Astrocyte (in vitro differentiated cells and primary cell): ENCODE results near the gene EVL. TPM values are rescaled to one million over a fixed set of nuclear protein-coding genes. Genes with fewer than 3 reads are reported as not detected.
A peak's percentile ranks its signal among the peaks of the same experiment; 100 is the strongest.
"Not testable (repeated sequence)": the region's sequence is repeated elsewhere in the genome, so short reads cannot be mapped to it uniquely, and the experiment has no call there.

Source experiments
- DNase-seq: peaks from one replicate; pipeline ENCODE4 v3.0.0-alpha.2; 2010; ENCODE audit warnings: low read depth
- FAIRE-seq: peaks from 2 replicates; lab custom pipeline; 2011; peaks lifted over from hg19 to GRCh38; lab: Jason Lieb, UNC
- H2AFZ ChIP-seq: 2 replicates; pipeline ENCODE4 v1.6.0; 2012; ENCODE audit warnings: low read depth, low read length, inconsistent platforms
- H3K27ac ChIP-seq: 2 replicates; pipeline ENCODE4 v1.5.1; 2011; ENCODE audit warnings: low read depth, low read length, inconsistent platforms
- H3K27me3 ChIP-seq: 2 replicates; pipeline ENCODE4 v1.6.0; 2011; ENCODE audit warnings: low read length, inconsistent platforms; ENCODE audit not compliant: insufficient read depth
- H3K36me3 ChIP-seq: 2 replicates; pipeline ENCODE4 v1.5.1; 2011; ENCODE audit warnings: low read length, inconsistent platforms; ENCODE audit not compliant: insufficient read depth
- H3K4me1 ChIP-seq: 2 replicates; pipeline ENCODE4 v1.5.1; 2011; ENCODE audit warnings: low read length, inconsistent platforms; ENCODE audit not compliant: insufficient read depth
- H3K4me2 ChIP-seq: 2 replicates; pipeline ENCODE4 v1.6.0; 2012; ENCODE audit warnings: low read length, inconsistent platforms
- H3K4me3 ChIP-seq: 2 replicates; pipeline ENCODE4 v1.5.1; 2011; ENCODE audit warnings: low read depth, mild to moderate bottlenecking, low read length, inconsistent platforms; ENCODE audit not compliant: insufficient read depth
- H3K79me2 ChIP-seq: 2 replicates; pipeline ENCODE4 v1.6.0; 2012; ENCODE audit warnings: mild to moderate bottlenecking, low read length, inconsistent platforms; ENCODE audit not compliant: insufficient read depth
- H3K9ac ChIP-seq: 2 replicates; pipeline ENCODE4 v1.6.0; 2012; ENCODE audit warnings: mild to moderate bottlenecking, low read length, inconsistent platforms
- H3K9me3 ChIP-seq: 2 replicates; pipeline ENCODE4 v1.5.1; 2012; ENCODE audit warnings: low read depth, mild to moderate bottlenecking, low read length, inconsistent platforms; ENCODE audit not compliant: insufficient read depth
- H4K20me1 ChIP-seq: 2 replicates; pipeline ENCODE4 v1.6.0; 2012; ENCODE audit warnings: low read length, inconsistent platforms; ENCODE audit not compliant: insufficient read depth
- H3K27ac Mint-ChIP-seq: one replicate; pipeline ENCODE4 v1.8.0; 2021; ENCODE audit warnings: mild to moderate bottlenecking, mixed read lengths; ENCODE audit not compliant: unreplicated experiment
- H3K27me3 Mint-ChIP-seq: one replicate; pipeline ENCODE4 v1.8.0; 2021; ENCODE audit warnings: low read depth, mixed read lengths; ENCODE audit not compliant: unreplicated experiment
- H3K36me3 Mint-ChIP-seq: one replicate; pipeline ENCODE4 v1.8.0; 2021; ENCODE audit warnings: low read depth, mixed read lengths; ENCODE audit not compliant: unreplicated experiment
- H3K4me1 Mint-ChIP-seq: one replicate; pipeline ENCODE4 v1.8.0; 2021; ENCODE audit warnings: low read depth, mixed read lengths; ENCODE audit not compliant: unreplicated experiment
- H3K4me3 Mint-ChIP-seq: one replicate; pipeline ENCODE4 v1.8.0; 2021; ENCODE audit warnings: mild to moderate bottlenecking, moderate library complexity, mixed read lengths; ENCODE audit not compliant: unreplicated experiment
- H3K9me3 Mint-ChIP-seq: one replicate; pipeline ENCODE4 v1.8.0; 2021; ENCODE audit warnings: mild to moderate bottlenecking, mixed read lengths; ENCODE audit not compliant: unreplicated experiment
- CTCF ChIP-seq: IDR thresholded peaks from 2 replicates; pipeline ENCODE4 v1.5.1; 2011; ENCODE audit warnings: low read depth, mild to moderate bottlenecking, inconsistent platforms, low read length, moderate library complexity; ENCODE audit not compliant: insufficient read depth
- EZH2 ChIP-seq: IDR thresholded peaks from 2 replicates; pipeline ENCODE4 v1.6.1; 2012; ENCODE audit warnings: mild to moderate bottlenecking, low read length, inconsistent platforms; ENCODE audit not compliant: insufficient read depth
- total RNA-seq: library from RNA; stranded (reverse); gene quantifications from 2 replicates; pipeline ENCODE4 v1.2.1, GENCODE V29; 2021

The EVL gene
- total RNA-seq, 1 donor from 2014 or later, result 48.9 TPM

- Histone ChIP-seq H3K79me2 (peaks cover 50% of the 10 kb centered on the region), H3K36me3 (no peaks in the 10 kb centered on the region), H3K4me2 (no peak overlapping the region), H3K4me1 (peaks cover 45% of the 10 kb centered on the region), H3K27ac (peak overlapping the region; percentile 94), H3K9me3 (no peaks in the 10 kb centered on the region), H4K20me1 (peaks cover 28% of the 10 kb centered on the region), H3K27me3 (no peaks in the 10 kb centered on the region), H3K4me3 (no peak overlapping the region), H2AFZ (no peak overlapping the region), H3K9ac (peak overlapping the region; percentile 6)
- no peak for TF ChIP-seq EZH2
- no peak for TF ChIP-seq CTCF
- no peak for FAIRE-seq
- DNase-seq, result peak; percentile 63
- Mint-ChIP-seq H3K27me3 (no peaks in the 10 kb centered on the region), H3K27ac (no peak overlapping the region), H3K4me3 (no peak overlapping the region), H3K4me1 (peaks cover 50% of the 10 kb centered on the region), H3K9me3 (no peaks in the 10 kb centered on the region), H3K36me3 (no peaks in the 10 kb centered on the region)
These were observed 37.3 kb upstream of the EVL start for GRCh38 chr14:100027771-100028490.

GRCh38 chr14:100028990-100029677, 36.1 kb upstream of the EVL start:
- peak overlapping the region; percentile 50 for H3K27ac Mint-ChIP-seq

GRCh38 chr14:100030006-100030405, 35.2 kb upstream of the EVL start:
- peak overlapping the region; percentile 94 for H3K27ac ChIP-seq
- H3K9ac ChIP-seq, result peak overlapping the region; percentile 64
- peaks cover 46% of the 10 kb centered on the region for H3K4me1 ChIP-seq
- not testable (repeated sequence) for H3K27me3 Mint-ChIP-seq, H3K9me3 ChIP-seq, H3K4me3 ChIP-seq, H3K36me3 ChIP-seq, H3K9me3 Mint-ChIP-seq, H3K36me3 Mint-ChIP-seq, H3K27me3 ChIP-seq, H3K4me3 Mint-ChIP-seq, DNase-seq, FAIRE-seq, H2AFZ ChIP-seq
- peak overlapping the region; percentile 92 for H3K4me2 ChIP-seq
- peak overlapping the region; percentile 99 for H3K27ac Mint-ChIP-seq
- peaks cover 49% of the 10 kb centered on the region for H3K79me2 ChIP-seq
- peaks cover 18% of the 10 kb centered on the region for H4K20me1 ChIP-seq
- peaks cover 44% of the 10 kb centered on the region for H3K4me1 Mint-ChIP-seq

More at GRCh38 chr14:100028990-100029677, 36.1 kb upstream of the EVL start:
- Histone ChIP-seq H3K4me1 (peaks cover 46% of the 10 kb centered on the region), H3K79me2 (peaks cover 49% of the 10 kb centered on the region), H3K9me3 (no peaks in the 10 kb centered on the region), H3K4me3 (no peak overlapping the region), H3K4me2 (peak overlapping the region; percentile 31), H3K27ac (peak overlapping the region; percentile 94), H3K9ac (peak overlapping the region; percentile 12), H3K36me3 (no peaks in the 10 kb centered on the region), H4K20me1 (peaks cover 27% of the 10 kb centered on the region), H3K27me3 (no peaks in the 10 kb centered on the region), H2AFZ (no peak overlapping the region)
- Mint-ChIP-seq H3K36me3 (no peaks in the 10 kb centered on the region), H3K4me3 (no peak overlapping the region), H3K4me1 (peaks cover 47% of the 10 kb centered on the region), H3K9me3 (no peaks in the 10 kb centered on the region), H3K27me3 (no peaks in the 10 kb centered on the region)
- DNase-seq (peak; percentile 67), FAIRE-seq (no peak)
- TF ChIP-seq CTCF (no peak), EZH2 (no peak)
